HG03520 (cell line): ENCODE results near the gene FADS2.

ENCODE experiments used
- ATAC-seq: cut with Tn5 transposase; IDR thresholded peaks from one replicate; pipeline ENCODE4 v1.9.1; 2021; ENCODE audit warnings: mild to moderate bottlenecking, moderate library complexity; ENCODE audit not compliant: unreplicated experiment

FADS2 gene

DNA sequence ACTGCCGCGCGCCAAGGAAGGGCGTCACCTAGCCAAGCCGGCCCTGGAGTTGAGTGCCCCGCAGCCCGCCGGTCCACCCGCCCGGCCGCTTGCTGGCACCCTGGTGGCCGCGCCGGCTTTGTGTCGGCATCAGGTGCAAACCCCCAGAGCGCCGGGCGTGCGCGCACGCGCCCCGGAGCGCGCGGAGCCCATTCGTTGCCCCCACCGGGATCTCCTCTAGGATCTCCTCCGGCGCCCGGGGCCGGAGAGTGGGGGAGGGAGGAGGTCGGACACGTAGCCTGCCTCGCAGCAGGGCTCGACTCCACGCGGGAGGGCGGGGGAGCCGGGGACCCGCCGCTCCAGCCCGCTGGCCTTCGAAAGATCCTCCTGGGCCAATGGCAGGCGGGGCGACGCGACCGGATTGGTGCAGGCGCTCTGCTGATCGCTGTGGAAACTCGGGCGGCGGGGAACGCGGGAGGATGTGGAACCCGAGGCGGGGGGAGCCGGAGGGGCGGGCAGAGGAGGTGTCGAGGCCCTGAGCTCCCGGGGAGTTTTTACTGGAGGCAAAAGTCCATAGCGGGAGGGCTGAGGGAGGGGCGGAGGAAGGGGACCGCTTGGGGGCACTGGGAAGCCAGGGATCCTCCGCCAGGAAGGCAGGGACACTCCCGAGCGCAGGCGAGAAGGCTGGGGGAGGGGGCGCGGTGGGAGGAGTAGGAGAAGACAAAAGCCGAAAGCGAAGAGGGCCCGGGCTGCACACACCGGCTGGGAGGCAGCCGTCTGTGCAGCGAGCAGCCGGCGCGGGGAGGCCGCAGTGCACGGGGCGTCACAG is at the start of gene FADS2:
FADS2 (plus strand) TSS at position 730 of the 808 bp plus-strand sequence. CDS start 91 bp downstream, outside the sequence.
- ATAC-seq = peak; percentile 72

DNA sequence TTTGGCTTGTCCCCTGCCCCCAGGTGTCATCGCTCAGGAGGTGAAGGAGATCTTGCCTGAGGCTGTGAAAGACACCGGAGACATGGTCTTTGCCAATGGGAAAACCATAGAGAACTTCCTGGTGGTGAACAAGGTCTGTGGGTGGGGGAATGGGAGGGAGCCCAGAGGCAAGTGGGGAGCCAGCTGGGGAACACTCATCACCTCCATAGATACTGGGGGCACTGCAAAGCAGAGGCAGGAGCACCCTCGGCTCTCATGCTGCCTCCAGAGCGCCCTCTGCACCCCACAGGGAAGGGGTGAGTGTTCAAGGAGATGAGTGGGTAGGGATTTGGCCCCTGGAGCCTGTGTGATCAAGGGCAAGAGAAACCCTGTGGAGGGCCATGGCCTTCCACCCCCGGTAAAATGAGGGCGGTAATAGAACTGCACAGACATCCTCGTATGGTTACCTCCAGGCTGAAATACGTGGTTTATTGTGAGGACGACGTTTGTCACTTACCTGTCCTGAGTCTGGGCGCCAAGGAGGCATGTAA is 49.7 kb upstream of the FADS2 start:
- no peak for ATAC-seq

DNA sequence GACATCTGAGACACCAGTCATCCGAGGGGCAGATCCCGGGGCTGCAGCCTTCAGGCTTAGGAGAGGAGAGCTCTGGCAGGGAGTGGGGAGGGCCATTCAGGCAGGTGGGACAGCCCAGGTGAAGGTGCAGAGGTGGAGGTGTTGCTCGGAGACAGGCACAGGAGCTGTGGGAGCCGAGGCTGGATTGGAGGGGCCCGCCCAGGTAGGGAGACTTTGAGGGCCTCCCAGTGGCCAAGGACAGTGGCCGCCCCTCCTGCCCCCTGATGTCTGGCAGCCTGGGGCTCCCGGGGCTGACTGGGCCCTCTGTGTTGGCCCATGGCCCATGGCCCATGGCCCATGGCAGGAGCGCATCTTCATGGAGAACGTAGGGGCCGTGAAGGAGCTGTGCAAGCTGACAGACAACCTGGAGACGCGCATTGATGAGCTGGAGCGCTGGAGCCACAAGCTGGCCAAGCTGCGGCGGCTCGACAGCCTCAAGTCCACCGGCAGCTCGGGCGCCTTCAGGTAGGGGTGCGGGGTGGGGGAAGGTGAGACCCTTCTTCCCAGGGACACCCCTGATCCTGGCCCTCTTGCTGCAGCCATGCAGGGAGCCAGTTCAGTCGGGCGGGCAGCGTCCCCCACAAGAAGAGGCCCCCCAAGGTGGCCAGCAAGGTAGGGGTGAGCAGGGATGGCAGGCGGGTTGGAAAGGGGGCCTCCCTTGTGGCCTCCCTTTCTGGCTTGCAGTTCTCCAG is 49.0 kb upstream of the FADS2 start:
- no peak for ATAC-seq

- ATAC-seq = no peak
Measured at GRCh38 chr11:61779666-61780525, 48.2 kb upstream of the FADS2 start.

DNA sequence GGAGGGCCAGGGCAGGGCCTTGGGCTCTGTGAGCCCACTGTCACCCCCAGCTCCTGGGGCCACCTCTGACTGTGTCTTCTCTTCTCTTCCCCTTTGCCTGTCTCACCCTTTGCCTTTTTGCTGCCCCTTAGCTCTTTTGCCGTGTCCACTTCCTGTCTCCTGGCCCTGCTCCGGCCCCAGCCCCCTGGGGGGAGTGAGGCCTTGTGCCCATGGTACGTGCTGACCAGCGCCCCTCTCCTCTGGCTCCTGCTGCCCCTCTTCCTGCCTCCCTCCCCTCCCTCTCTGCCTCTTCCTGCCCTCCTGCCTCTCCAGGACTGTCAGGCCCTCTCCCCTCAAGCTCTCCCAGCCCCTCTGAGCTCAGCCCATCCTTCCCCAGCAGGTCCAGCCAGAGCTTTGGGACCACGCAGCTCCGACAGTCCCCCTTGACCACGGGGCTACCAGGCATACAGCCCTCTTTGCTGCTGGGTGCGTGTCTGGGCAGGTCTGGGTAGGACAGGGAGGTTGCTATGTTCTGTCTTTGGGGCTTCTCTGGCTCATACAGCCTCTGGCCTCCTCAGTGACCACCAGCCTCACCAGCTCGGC is 47.4 kb upstream of the FADS2 start:
- ATAC-seq = no peak

- no peak for ATAC-seq
Measured at GRCh38 chr11:61781585-61781984, 46.5 kb upstream of the FADS2 start.

GRCh38 chr11:61782299-61782698 is 45.8 kb upstream of the FADS2 start:
- ATAC-seq = no peak

DNA sequence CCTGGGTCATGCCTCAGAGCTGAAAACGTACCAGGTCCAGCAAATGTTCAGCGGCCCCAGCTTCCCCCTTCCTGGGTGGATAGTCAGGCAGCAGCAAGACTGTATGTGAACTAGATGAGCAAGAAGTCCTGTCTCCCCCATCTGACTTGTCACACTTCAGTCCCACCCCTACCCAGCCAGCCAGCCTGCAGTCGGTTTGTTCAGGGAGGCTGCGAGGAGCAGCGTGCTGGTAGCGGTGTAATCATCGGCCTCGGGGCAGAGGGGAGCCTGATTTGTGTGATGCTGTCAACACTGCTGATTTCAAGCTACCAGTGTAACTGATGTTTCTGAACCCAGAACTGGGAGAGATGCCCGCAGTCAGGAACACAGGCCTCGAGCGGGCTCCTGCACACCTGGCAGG is 45.3 kb upstream of the FADS2 start:
- no peak for ATAC-seq

DNA sequence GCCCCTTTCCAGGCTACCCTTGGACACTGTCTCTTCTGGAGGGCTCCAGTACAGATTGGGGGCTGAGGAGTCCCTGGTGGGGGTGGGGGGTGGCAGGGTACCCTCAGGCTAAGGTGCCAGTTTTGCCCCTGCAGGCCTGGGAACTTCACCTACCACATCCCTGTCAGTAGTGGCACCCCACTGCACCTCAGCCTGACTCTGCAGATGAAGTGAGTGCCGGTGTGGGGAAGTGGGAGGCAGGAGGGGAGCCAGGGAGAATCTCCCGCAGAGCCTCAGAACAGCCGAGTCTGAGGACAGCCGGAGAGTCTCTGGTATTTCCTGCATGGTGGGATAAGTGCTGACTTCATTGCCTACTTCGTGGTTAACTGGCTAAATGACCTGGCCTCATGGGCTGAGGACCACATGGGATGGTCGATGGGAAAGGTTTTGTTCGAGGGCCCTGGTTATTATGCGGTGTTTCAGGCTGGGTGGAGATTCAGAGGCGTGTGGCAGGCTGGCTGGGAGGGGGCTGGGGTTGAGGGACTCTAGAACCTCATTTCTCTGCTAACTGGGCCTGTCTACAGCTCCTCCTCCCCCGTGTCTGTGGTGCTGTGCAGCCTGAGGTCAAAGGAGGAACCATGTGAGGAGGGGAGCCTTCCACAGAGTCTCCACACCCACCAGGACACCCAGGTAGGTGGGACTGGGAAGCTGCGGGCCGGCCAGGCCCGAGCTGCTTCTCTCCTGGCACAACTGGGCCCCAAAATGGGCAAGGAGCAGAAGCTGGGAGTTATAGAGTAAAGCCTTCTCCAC is 44.2 kb upstream of the FADS2 start:
- no peak for ATAC-seq

GRCh38 chr11:61784506-61784805 is 43.6 kb upstream of the FADS2 start:
- ATAC-seq = no peak

- ATAC-seq = no peak
Measured at GRCh38 chr11:61785837-61786402, 42.2 kb upstream of the FADS2 start.

- ATAC-seq = no peak
Measured at GRCh38 chr11:61787928-61788491, 40.1 kb upstream of the FADS2 start.

GRCh38 chr11:61791737-61792309 is 36.3 kb upstream of the FADS2 start:
- ATAC-seq = no peak

DNA sequence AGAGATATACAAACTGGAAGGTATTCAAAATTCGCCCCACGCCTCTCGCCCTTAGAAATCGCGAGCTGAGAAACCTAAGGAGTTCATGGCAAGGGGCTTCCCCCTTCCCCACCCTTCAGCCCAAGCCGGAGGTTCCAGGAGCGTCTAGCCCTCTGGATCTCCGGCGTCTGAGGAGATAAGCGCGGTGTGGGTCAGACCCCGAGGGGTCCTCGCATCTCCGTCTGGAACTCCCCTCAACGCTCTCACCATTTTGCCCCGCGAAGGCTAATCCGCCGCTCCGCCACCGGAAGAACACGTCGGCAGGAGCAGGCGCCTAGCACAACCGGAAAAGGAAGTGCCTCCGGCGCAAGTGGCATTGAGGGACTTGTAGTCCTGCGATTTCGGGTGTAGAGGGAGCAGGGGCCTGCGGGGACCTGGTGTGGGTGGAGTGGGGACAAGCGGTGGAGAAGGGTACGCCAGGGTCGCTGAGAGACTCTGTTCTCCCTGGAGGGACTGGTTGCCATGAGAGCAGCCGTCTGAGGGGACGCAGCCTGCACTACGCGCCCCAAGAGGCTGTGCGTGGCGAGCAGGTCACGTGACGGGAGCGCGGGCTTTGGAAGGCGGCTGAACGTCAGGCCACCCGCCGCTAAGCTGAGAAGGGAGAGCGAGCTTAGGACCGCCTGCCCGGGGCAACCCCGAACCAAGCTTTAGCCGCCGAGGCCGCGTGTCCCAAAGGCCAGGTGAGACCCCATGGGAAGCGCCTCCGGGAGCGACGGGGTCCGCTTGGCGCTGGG is 35.6 kb upstream of the FADS2 start, which contains the start of the genes FEN1 and TMEM258:
FEN1 (plus strand) TSS at position 602 of the 773 bp plus-strand sequence. CDS start 2,451 bp downstream, outside the sequence.
TMEM258 (minus strand) TSS at position 290 of the 773 bp plus-strand sequence; CDS start at position 249, 41 bp downstream.
- ATAC-seq = peak; percentile 71

DNA sequence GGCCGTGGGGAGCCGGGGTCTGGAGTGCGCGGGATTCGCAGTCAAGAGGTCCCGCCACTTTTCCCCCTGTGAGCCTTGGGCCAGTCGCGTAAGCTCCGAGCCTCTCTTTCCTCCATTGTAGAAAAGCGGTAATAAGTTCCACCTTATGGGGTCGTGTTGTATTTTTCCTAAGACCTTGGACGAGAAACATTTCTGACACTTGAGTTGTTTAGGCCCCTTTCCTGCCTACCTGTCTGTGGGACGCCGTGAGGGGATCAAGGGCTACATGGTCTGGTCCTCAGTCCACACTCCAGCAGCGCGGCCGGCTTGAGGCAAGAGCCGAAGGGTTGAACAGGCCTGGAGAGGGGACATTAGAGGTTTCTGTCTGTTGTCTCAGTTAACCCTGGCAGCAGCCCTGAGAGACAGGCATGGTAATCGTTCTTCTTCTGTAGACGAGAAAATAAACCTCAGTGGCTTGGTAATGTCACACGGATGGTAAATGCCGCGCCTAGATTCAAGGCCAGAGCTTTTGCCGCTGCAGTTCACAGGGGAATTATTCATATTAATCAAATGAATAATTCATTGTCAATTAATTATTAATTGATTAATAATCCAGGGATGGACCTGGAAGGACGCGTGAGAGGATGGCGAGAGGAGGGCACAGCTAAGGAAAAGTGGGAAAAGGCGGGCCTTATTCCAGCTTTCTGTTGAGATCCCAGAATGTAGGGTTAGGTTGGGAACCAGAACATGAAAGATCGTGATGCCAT is 34.8 kb upstream of the FADS2 start:
- ATAC-seq = no peak

DNA sequence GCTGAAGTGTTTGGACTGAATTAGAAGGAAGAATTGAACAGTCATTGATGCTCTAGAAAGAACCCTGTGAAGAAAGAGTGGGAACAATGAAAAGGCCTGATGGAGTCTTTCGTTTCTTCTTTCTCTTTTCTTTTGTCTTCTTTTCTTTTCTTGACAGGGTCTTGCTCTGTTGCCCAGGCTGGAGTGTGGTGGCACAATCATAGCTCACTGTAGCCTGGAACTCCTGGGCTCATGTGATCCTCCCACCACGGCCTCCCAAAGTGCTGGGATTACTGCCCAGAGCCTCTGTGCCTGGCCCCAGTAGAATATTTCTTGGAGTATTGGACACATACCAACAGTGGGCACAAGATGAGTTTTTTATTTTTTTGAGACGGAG is 34.3 kb upstream of the FADS2 start:
- ATAC-seq = no peak

DNA sequence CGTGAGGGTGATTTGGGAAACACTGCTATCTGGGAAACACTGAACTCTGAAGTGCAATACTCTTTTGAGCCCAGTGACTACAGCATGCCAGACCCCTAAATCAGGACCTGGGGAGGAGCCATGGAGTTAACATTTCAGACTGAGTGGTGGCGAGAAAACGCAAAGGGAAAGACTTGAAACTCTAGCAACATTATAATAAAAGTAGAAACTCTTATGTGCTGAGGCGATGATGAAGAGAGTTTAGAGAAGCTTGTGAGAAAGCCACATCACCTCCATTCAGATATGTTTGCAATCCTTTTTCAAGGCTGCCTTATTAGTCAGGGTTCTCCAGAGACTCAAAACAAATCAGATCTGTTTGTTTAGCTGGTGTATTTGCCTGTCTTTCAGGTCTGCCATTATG is 33.5 kb upstream of the FADS2 start:
- ATAC-seq = no peak
